Smooth muscle cell of bladder (primary cell): ENCODE data around the gene IRF7. TPM values are rescaled to one million over a fixed set of nuclear protein-coding genes. Genes with fewer than 3 reads are reported as not detected.

Experiments used
- total RNA-seq: library from RNA; depleted of rRNA; stranded (reverse); fragments of >200 nt; gene quantifications from 2 replicates; pipeline ENCODE4 v1.2.3, GENCODE V29; 2014

Gene IRF7
- total RNA-seq = 5.7 and 6.0 TPM in 2 replicates

DNA sequence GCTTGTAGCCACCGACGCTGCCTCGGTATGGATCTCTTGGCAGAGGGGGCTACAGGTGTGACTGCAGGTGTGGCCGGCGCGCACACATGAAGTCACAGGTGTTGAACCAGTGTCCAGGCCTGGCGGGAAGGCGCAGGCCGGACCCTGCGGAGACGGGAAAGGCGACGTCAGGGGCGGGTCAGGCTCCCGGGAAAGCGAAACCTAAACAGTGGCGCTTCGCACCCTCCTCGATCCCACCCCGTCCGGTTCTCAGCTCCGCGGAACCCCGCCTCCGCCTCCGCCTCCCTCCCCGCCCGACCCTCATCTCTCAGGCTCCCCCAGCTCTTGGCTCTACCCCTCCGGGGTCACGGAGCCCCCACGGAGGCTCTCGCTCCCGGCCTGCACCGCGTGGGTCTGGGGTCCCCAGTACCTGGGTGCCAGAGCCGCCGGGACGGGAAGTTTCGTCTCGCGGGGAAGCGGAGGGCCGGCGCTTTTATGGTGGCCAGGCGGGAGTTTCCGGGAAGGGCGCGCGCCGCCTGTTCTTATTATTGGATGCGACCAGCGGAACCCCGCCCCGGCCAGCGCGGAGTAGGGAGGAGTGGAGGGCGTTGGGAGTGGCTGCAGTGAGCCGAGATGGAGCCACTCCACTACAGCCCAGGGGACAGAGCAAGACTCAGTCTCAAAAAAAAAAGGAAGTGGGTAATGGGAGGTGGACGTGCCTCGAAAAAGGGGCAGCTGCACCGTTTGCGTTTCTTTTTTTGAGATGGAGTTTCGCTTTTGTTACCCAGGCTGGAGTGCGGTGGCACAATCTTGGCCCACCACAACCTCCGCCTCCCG, at the start of gene IRF7:
Gene IRF7 (minus strand): TSS at position 447 of the 816 bp plus-strand sequence. CDS start 586 bp downstream, outside the sequence.

DNA sequence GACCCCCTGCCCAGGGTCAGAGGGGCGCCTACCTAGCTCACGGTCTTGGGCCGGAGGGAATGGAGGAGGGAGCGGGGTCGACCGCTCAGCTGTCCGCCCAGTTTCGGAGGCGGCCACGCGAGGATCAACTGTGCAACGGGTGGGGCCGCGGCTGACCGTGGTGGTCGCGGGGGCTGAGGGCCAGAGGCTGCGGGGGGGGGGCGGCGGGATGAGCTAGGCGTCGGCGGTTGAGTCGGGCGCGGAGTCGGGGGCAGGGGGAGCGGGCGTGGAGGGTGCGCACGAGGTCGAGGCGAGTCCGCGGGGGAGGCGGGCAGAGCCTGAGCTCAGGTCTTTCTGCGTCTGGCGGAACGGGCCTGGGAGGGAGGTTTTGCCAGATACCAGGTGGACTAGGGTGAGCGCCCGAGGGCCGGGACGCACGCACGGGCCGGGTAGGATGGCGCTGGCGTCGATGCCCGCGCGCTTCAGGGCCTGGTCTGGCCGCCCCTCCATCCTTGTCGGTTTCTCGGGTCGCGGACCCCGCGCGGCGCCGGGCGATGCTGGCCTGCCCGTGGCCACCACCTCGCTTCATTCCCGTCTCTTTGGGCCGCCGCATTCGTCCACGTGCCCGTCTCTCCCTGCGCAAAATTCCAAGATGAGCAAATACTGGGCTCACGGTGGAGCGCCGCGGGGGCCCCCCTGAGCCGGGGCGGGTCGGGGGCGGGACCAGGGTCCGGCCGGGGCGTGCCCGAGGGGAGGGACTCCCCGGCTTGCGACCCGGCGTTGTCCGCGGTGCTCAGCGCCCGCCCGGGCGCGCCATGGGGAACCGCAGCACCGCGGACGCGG, 21.0 kb upstream of the IRF7 start, which contains the start of gene DRD4:
Gene DRD4 (plus strand): TSS at position 759 of the 822 bp plus-strand sequence. CDS start 36 bp downstream, at position 795.

DNA sequence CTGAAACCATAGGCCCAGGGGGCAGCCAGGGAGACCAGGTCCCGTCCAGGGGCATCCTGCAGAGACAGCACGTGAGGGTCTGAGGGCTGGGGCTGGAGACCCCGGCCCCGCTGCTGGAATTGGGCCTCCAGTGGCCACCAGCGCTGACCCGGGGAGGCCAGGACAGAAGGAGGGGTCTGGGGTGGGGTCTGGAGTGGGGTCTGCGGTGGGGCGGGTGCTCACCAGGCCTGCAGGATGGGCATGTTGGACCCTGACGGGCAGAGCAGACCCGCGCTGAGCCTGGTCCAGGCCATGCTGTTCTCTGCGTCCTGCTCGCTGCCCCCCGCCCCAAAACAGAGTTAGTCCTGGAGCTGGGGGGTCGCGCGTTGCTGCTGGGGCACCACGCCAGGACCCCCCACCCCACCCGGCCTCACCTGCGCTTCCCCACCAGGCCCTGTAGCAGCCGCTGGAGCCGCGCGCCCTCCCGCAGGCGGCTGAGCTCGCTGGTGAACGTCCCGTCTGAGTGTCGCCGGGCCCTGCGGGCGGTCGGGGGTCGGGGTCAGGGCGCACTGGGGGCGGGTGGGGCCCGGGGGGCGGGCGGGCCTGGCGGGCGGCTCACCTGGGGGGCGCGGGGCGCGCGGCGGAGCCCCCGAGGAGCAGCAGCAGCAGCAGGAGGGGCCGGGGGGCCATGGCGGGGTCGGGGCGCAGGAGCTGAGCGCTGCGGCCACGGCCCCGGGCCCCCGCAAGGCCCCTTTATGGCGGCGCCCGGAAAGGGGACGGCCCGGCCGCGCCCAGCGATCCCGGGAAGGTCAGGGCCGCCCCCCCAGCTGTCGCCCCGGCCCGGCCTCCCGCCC, 10.9 kb upstream of the IRF7 start, which contains the start of gene SCT:
Gene SCT (minus strand): TSS at position 707 of the 833 bp plus-strand sequence. CDS start 38 bp downstream, at position 669.

DNA sequence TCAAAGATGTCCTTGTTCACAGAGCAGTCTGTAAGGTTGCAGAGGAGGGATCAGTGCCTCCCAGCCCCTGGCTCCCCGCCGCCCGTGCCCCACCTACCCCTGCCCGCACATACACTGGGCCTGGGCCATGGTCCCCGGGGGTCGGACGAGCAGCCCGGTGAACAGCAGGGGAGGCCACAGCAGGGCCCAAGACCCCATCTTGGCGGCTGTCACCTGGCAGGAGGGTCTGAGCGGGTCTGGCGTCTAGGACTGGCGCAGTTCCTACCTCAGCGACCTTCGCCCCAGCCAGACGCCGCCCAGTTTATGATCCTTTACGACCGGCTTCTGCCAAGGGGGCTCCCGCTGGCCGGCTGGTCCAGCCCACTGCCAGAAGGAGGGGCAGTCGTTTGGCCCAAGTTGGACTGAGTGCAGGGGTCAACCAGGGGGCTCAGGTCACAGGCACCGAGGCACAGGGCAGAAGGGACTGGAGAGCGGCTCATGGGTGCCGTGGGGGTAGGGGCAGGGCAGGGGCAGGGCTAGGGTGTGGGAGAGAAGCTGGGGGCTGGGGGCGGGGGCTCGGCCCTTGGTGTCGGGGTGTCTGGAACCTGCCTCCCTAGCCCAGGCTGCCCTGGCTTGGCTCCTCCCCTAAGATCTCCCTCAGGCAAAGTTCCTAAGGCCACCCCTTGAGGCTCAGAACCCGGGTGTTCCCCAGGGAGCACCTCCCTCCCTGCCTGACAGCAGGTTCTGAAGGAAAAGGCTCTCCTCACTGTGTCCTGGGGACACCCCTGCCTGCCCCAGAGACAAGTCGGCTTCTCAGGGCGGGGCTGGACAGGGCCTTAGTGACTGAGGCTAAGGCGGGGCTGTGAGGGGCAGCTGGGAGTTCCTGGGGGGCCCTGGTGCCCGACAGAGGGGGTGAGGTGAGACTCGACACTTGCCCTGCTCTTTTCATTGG, 9.2 kb upstream of the IRF7 start, which contains the start of gene CDHR5:
Gene CDHR5 (minus strand): TSS at position 251 of the 931 bp plus-strand sequence. CDS start 53 bp downstream, at position 198.

DNA sequence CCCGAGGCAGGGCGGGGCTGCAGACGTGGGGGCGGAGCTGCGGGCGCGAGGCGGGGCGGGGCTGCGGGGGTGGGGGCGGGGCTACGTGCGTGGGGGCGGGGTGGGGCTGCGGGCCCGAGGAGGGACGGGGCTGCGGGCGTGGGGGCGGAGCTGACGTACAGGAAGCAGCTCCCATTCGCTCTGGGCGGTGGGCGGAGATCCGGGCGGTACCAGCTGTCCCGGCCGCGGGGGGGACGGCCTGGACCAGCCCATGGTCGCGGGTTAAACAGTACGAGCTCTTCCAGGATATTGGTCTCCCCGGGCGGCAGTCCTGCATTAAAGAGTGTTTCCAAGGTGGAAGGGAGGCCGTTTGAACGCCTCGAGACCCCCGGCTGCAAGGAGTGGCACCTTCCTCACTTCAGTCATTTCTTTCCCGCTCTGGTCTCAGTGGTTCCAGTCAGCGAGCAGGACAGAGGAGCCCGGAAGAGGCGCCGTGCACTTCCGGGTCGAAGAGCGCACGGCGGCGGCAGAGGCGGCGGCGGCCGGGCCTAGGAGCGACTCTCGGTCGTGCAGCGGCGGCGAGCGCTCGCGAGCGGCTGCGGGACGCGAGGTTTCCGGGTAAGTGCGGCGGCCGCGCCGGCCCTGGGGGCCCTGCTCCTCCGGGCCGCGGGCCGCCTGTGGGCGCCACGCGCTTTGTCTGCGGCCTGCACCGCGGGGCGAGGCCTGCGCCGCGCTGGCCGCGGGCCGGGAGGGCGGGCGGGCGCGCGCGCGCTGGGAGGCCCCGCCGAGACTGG, 39.6 kb downstream of the IRF7 start, which contains the start of gene PHRF1:
Gene PHRF1 (plus strand): TSS at position 475 of the 773 bp plus-strand sequence. CDS start 5,043 bp downstream, outside the sequence.

Other genes with a start within 250 kb of the IRF7 start
- gene B4GALNT4, start 246.5 kb downstream of the IRF7 start, total RNA-seq = 1.9 and 3.6 TPM in 2 replicates
- gene PKP3, start 221.7 kb downstream of the IRF7 start, total RNA-seq = 1.3 and 1.6 TPM in 2 replicates
- 13.1 and 13.8 TPM in 2 replicates for gene SIGIRR, start 201.0 kb downstream of the IRF7 start, total RNA-seq
- gene ANO9, start 173.9 kb downstream of the IRF7 start, total RNA-seq = not detected in 2 replicates
- 30.9 and 42.6 TPM in 2 replicates for gene PTDSS2, start 165.7 kb downstream of the IRF7 start, total RNA-seq
- gene RNH1, start 108.7 kb downstream of the IRF7 start, total RNA-seq = 296 and 361 TPM in 2 replicates
- gene HRAS, start 80.4 kb downstream of the IRF7 start, total RNA-seq = 66.3 and 70.2 TPM in 2 replicates
- gene LRRC56, start 78.4 kb downstream of the IRF7 start, total RNA-seq = 0.55 and 0.85 TPM in 2 replicates
- 0.28 TPM in 2 replicates for gene LMNTD2, start 55.2 kb downstream of the IRF7 start, total RNA-seq
- gene RASSF7, start 55.0 kb downstream of the IRF7 start, total RNA-seq = 2.5 and 2.7 TPM in 2 replicates
- gene PHRF1, start 39.5 kb downstream of the IRF7 start, total RNA-seq = 17.6 and 24.8 TPM in 2 replicates
- not detected in 2 replicates for gene CDHR5, start 9.0 kb upstream of the IRF7 start, total RNA-seq
- not detected in 2 replicates for gene SCT, start 11.2 kb upstream of the IRF7 start, total RNA-seq
- gene DRD4, start 21.3 kb upstream of the IRF7 start, total RNA-seq = 0.18 TPM in 1 of 2 replicates, not detected in the other
- gene DEAF1, start 79.3 kb upstream of the IRF7 start, total RNA-seq = 21.2 and 31.3 TPM in 2 replicates
- gene TMEM80, start 79.9 kb upstream of the IRF7 start, total RNA-seq = 11.9 and 12.1 TPM in 2 replicates
- gene EPS8L2, start 90.3 kb upstream of the IRF7 start, total RNA-seq = 33.9 and 35.4 TPM in 2 replicates
- 228 and 306 TPM in 2 replicates for gene TALDO1, start 131.5 kb upstream of the IRF7 start, total RNA-seq
- gene GATD1, start 161.5 kb upstream of the IRF7 start, total RNA-seq = 16.4 and 17.9 TPM in 2 replicates
- 0.28 and 0.85 TPM in 2 replicates for gene CEND1, start 174.1 kb upstream of the IRF7 start, total RNA-seq
- gene SLC25A22, start 182.3 kb upstream of the IRF7 start, total RNA-seq = 6.5 and 12.3 TPM in 2 replicates
- 4.4 and 9.2 TPM in 2 replicates for gene PIDD1, start 189.3 kb upstream of the IRF7 start, total RNA-seq
- 394 and 414 TPM in 2 replicates for gene RPLP2, start 194.0 kb upstream of the IRF7 start, total RNA-seq
- gene PNPLA2, start 203.0 kb upstream of the IRF7 start, total RNA-seq = 17.2 and 21.4 TPM in 2 replicates
- gene CRACR2B, start 212.0 kb upstream of the IRF7 start, total RNA-seq = 0.14 and 0.65 TPM in 2 replicates
- gene CD151, start 217.0 kb upstream of the IRF7 start, total RNA-seq = 455 and 613 TPM in 2 replicates
- 239 and 265 TPM in 2 replicates for gene POLR2L, start 226.6 kb upstream of the IRF7 start, total RNA-seq
- gene TSPAN4, start 226.9 kb upstream of the IRF7 start, total RNA-seq = 134 and 155 TPM in 2 replicates